SK-N-MC (cell line): Measurements from ENCODE around the gene NINJ1.

Experiments used
- EZH2 ChIP-seq: fragments of 200-600 bp; sonication (generic); IDR thresholded peaks from one replicate; pipeline ENCODE4 v1.6.1; 2017; ENCODE audit warnings: antibody characterized with exemption
- POLR2AphosphoS5 ChIP-seq: IDR thresholded peaks from 2 replicates; pipeline ENCODE4 v1.6.1; 2012; ENCODE audit warnings: mild to moderate bottlenecking, low read depth, low read length, borderline replicate concordance

DNA sequence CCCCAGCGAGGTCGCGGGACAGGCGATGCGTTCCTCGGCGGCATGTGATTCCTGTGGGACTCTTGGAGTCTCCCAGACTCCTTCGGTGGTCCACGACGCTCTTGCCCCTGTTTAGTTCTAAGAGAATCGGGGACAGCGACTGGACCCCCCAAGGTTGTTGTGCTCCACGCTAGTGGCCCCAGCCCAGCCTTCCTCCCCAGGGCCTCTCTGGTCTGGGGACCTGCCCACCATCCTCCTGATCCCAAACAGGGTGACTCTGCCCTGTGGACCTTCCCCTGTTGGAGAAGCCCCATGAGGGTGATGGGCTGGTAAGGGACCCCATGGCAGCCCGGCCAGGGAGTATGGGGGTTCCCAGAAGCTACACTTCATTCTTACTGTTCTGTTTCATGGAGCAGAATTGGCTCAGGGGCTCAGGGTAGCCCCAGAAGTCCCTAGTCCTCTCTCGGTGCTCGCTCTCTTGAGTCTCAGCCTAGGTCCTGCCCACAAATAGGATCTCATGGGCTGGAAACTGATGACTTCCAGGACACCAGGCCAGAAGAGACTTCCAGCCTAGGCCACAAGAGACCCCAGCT, 37.2 kb downstream of the NINJ1 start:
- TF ChIP-seq POLR2AphosphoS5 (no peak), EZH2 (no peak)
